ENCODE measurements around the gene CENPP.

DNA sequence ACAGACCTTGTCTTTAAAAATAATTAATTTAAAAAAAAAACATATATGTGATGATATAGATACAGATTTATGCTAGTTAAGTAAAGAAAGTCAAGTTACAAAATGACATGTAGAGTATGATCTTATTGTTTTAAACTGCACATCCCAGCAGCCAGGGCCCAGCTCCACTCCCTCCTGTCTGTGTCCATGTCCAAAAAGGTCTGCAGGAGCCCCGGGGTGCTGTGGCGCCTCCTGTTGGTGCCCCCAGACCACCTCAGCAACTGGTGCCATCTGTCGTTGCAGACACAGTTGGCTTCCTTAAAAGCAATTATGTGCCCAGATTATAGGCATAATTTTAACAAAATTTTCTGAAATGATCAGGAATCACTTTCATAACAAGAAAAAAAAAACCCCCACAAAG lies 310.9 kb downstream of the CENPP start:
- no peak for TF ChIP-seq EZH2 (IDR thresholded peaks at IDR 0.05; ENCODE audit: insufficient read depth, low read length)
- TF ChIP-seq CTCF (IDR thresholded peaks at IDR 0.05; ENCODE audit: insufficient read depth, low read depth, low read length), result no peak

Data from astrocyte (in vitro differentiated cells and primary cell).